ENCODE data around the gene C15orf40. TPM values are rescaled to one million over a fixed set of nuclear protein-coding genes. Genes with fewer than 3 reads are reported as not detected.
A peak's percentile ranks its signal among the peaks of the same experiment; 100 is the strongest.

Gene C15orf40
- total and polyA plus RNA-seq, 2 of the 13 experiments (the other 11 are each of a cell fraction or from before 2014, with no cell fraction given), result 24.0 to 26.3 TPM

DNA sequence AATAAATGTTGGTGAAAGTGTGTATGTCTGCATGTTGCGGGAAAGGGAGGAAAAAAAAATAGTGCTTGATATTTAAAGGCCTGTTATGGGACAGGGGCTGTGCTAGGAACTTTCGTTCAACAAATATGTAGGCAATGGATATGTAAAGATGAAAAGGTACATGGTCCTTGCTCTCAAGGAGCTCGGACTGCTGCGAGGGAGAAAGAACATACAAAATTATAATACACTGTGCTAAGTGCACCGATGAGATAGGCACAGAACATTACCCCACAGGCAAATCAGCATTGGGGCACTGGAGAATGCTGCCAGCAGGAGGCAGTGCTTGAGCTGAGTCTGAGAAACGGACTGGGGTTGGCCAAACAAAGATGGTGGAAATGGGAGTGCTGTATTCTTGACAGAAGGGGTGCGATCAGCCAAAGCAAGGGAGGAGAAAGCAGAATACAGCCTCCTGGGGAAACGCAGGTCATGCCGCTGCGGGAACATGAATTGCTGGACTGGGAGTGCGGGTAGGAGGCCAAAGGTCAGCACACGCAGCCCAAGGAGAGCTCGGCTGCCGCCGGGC lies 649 bp downstream of the C15orf40 start (continued):
- no peak for TF ChIP-seq TEAD2 (CRISPR knock-in tag; IDR thresholded peaks at IDR 0.05)
- TF ChIP-seq, protein P1, sequence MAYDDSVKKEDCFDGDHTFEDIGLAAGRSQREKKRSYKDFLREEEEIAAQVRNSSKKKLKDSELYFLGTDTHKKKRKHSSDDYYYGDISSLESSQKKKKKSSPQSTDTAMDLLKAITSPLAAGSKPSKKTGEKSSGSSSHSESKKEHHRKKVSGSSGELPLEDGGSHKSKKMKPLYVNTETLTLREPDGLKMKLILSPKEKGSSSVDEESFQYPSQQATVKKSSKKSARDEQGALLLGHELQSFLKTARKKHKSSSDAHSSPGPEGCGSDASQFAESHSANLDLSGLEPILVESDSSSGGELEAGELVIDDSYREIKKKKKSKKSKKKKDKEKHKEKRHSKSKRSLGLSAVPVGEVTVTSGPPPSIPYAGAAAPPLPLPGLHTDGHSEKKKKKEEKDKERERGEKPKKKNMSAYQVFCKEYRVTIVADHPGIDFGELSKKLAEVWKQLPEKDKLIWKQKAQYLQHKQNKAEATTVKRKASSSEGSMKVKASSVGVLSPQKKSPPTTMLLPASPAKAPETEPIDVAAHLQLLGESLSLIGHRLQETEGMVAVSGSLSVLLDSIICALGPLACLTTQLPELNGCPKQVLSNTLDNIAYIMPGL (CRISPR knock-in tag; IDR thresholded peaks at IDR 0.05; ENCODE audit: borderline replicate concordance in 1 of 2, low read depth in 1 of 2), result peak in 1 of 2 experiments; percentile 86; a peak in 2 of 4 replicates
- peak; percentile 70 for TF ChIP-seq TEAD3 (CRISPR knock-in tag; optimal IDR thresholded peaks at IDR 0.05; ENCODE audit: borderline replicate concordance)
- TF ChIP-seq YY1 (IDR thresholded peaks at IDR 0.05; ENCODE audit: insufficient read depth, insufficient replicate concordance, low read depth, low read length), result peak; percentile 85
- TF ChIP-seq, protein P2, sequence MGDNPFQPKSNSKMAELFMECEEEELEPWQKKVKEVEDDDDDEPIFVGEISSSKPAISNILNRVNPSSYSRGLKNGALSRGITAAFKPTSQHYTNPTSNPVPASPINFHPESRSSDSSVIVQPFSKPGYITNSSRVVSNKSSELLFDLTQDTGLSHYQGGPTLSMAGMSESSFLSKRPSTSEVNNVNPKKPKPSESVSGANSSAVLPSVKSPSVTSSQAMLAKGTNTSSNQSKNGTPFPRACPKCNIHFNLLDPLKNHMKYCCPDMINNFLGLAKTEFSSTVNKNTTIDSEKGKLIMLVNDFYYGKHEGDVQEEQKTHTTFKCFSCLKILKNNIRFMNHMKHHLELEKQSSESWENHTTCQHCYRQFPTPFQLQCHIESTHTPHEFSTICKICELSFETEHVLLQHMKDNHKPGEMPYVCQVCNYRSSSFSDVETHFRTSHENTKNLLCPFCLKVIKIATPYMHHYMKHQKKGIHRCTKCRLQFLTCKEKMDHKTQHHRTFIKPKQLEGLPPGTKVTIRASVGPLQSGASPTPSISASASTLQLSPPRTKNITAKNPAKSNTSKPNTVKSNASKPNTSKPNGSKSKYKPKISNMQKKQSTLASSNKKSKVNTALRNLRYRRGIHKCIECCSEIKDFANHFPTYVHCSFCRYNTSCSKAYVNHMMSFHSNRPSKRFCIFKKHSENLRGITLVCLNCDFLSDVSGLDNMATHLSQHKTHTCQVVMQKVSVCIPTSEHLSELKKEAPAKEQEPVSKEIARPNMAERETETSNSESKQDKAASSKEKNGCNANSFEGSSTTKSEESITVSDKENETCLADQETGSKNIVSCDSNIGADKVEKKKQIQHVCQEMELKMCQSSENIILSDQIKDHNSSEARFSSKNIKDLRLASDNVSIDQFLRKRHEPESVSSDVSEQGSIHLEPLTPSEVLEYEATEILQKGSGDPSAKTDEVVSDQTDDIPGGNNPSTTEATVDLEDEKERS (CRISPR knock-in tag; IDR thresholded peaks at IDR 0.05), result no peak
- TF ChIP-seq ZNF607 (CRISPR knock-in tag; IDR thresholded peaks at IDR 0.05; ENCODE audit: borderline replicate concordance), result no peak
- TF ChIP-seq, protein P3, sequence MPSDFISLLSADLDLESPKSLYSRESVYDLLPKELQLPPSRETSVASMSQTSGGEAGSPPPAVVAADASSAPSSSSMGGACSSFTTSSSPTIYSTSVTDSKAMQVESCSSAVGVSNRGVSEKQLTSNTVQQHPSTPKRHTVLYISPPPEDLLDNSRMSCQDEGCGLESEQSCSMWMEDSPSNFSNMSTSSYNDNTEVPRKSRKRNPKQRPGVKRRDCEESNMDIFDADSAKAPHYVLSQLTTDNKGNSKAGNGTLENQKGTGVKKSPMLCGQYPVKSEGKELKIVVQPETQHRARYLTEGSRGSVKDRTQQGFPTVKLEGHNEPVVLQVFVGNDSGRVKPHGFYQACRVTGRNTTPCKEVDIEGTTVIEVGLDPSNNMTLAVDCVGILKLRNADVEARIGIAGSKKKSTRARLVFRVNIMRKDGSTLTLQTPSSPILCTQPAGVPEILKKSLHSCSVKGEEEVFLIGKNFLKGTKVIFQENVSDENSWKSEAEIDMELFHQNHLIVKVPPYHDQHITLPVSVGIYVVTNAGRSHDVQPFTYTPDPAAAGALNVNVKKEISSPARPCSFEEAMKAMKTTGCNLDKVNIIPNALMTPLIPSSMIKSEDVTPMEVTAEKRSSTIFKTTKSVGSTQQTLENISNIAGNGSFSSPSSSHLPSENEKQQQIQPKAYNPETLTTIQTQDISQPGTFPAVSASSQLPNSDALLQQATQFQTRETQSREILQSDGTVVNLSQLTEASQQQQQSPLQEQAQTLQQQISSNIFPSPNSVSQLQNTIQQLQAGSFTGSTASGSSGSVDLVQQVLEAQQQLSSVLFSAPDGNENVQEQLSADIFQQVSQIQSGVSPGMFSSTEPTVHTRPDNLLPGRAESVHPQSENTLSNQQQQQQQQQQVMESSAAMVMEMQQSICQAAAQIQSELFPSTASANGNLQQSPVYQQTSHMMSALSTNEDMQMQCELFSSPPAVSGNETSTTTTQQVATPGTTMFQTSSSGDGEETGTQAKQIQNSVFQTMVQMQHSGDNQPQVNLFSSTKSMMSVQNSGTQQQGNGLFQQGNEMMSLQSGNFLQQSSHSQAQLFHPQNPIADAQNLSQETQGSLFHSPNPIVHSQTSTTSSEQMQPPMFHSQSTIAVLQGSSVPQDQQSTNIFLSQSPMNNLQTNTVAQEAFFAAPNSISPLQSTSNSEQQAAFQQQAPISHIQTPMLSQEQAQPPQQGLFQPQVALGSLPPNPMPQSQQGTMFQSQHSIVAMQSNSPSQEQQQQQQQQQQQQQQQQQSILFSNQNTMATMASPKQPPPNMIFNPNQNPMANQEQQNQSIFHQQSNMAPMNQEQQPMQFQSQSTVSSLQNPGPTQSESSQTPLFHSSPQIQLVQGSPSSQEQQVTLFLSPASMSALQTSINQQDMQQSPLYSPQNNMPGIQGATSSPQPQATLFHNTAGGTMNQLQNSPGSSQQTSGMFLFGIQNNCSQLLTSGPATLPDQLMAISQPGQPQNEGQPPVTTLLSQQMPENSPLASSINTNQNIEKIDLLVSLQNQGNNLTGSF (CRISPR knock-in tag; IDR thresholded peaks at IDR 0.05), result no peak
- TF ChIP-seq ZNF816 (CRISPR knock-in tag; IDR thresholded peaks at IDR 0.05; ENCODE audit: borderline replicate concordance), result no peak
- no peak for TF ChIP-seq ZNF205 (CRISPR knock-in tag; IDR thresholded peaks at IDR 0.05)
- TF ChIP-seq GATAD2A (CRISPR knock-in tag; IDR thresholded peaks at IDR 0.05), result peak; percentile 36; the same call in 1 of the 2 replicates
- TF ChIP-seq SALL1 (CRISPR knock-in tag; IDR thresholded peaks at IDR 0.05), result no peak
- no peak for TF ChIP-seq ZKSCAN5 (CRISPR knock-in tag; IDR thresholded peaks at IDR 0.05)
- no peak for TF ChIP-seq ZNF550 (CRISPR knock-in tag; IDR thresholded peaks at IDR 0.05; ENCODE audit: borderline replicate concordance)
- 0 out of 2 replicates have a peak, but pooled peaks have one; percentile 11 for TF ChIP-seq ZMAT3 (CRISPR knock-in tag; conservative IDR thresholded peaks at IDR 0.05)
- no peak for TF ChIP-seq ZNF33B (CRISPR knock-in tag; IDR thresholded peaks at IDR 0.05)

All from HepG2 (cell line).